ENCODE data around the gene PRSS35.
"Not testable (repeated sequence)": the region's sequence is repeated elsewhere in the genome, so short reads cannot be mapped to it uniquely, and the experiment has no call there.

Gene PRSS35

GRCh38 chr6:83514466-83514865, 2.1 kb downstream of the PRSS35 start:
- Histone ChIP-seq H3K4me3 (ENCODE audit: low read depth in 1 of 2, low read length in 2 of 2) (no peak overlapping the region), H3K4me1 (ENCODE audit: control insufficient read depth in 1 of 2, insufficient read depth in 2 of 2, low read length in 2 of 2) (peaks cover 6 to 15% of the 10 kb centered on the region in 2 donors), H3K9ac (ENCODE audit: low read depth in 1 of 2, low read length in 2 of 2) (no peak overlapping the region), H3K27me3 (ENCODE audit: control insufficient read depth in 1 of 2, insufficient read depth in 2 of 2, low read length in 2 of 2) (peaks cover 0 to 6% of the 10 kb centered on the region in 2 donors), H3K9me3 (ENCODE audit: control insufficient read depth in 1 of 2, low read length in 2 of 2) (no peaks in the 10 kb centered on the region), H3K27ac (ENCODE audit: low read depth, low read length) (no peak overlapping the region), H3K36me3 (ENCODE audit: control insufficient read depth in 1 of 2, insufficient read depth in 2 of 2, low read length in 2 of 2) (no peaks in the 10 kb centered on the region)

- H3K4me1 ChIP-seq (ENCODE audit: control insufficient read depth in 1 of 2, insufficient read depth in 2 of 2, low read length in 2 of 2), result peaks cover 6 to 15% of the 10 kb centered on the region in 2 donors
- H3K9me3 ChIP-seq (ENCODE audit: control insufficient read depth in 1 of 2, low read length in 2 of 2), result no peaks in the 10 kb centered on the region
- peaks cover 0 to 6% of the 10 kb centered on the region in 2 donors for H3K27me3 ChIP-seq (ENCODE audit: control insufficient read depth in 1 of 2, insufficient read depth in 2 of 2, low read length in 2 of 2)
- H3K27ac ChIP-seq (ENCODE audit: low read depth, low read length), result no peak overlapping the region
- no peak overlapping the region for H3K4me3 ChIP-seq (ENCODE audit: low read depth in 1 of 2, low read length in 2 of 2)
- no peak overlapping the region for H3K9ac ChIP-seq (ENCODE audit: low read depth in 1 of 2, low read length in 2 of 2)
- no peaks in the 10 kb centered on the region for H3K36me3 ChIP-seq (ENCODE audit: control insufficient read depth in 1 of 2, insufficient read depth in 2 of 2, low read length in 2 of 2)
Observed at GRCh38 chr6:83514866-83515466, 2.6 kb downstream of the PRSS35 start.

GRCh38 chr6:83517500-83517899, 5.2 kb downstream of the PRSS35 start:
- H3K27me3 ChIP-seq (ENCODE audit: control insufficient read depth in 1 of 2, insufficient read depth in 2 of 2, low read length in 2 of 2), result peaks cover 0 to 6% of the 10 kb centered on the region in 2 donors
- H3K4me3 ChIP-seq (ENCODE audit: low read depth in 1 of 2, low read length in 2 of 2), result no peak overlapping the region
- no peaks in the 10 kb centered on the region for H3K9me3 ChIP-seq (ENCODE audit: control insufficient read depth in 1 of 2, low read length in 2 of 2)
- no peak overlapping the region for H3K9ac ChIP-seq (ENCODE audit: low read depth in 1 of 2, low read length in 2 of 2)
- peaks cover 0 to 4% of the 10 kb centered on the region in 2 donors for H3K4me1 ChIP-seq (ENCODE audit: control insufficient read depth in 1 of 2, insufficient read depth in 2 of 2, low read length in 2 of 2)
- no peak overlapping the region for H3K27ac ChIP-seq (ENCODE audit: low read depth, low read length)
- H3K36me3 ChIP-seq (ENCODE audit: control insufficient read depth in 1 of 2, insufficient read depth in 2 of 2, low read length in 2 of 2), result no peaks in the 10 kb centered on the region

- Histone ChIP-seq H3K4me1 (ENCODE audit: control insufficient read depth in 1 of 2, insufficient read depth in 2 of 2, low read length in 2 of 2) (no peaks in the 10 kb centered on the region), H3K36me3 (ENCODE audit: control insufficient read depth in 1 of 2, insufficient read depth in 2 of 2, low read length in 2 of 2) (no peaks in the 10 kb centered on the region), H3K27ac (ENCODE audit: low read depth, low read length) (no peak overlapping the region), H3K9me3 (ENCODE audit: control insufficient read depth in 1 of 2, low read length in 2 of 2) (no peaks in the 10 kb centered on the region), H3K27me3 (ENCODE audit: control insufficient read depth in 1 of 2, insufficient read depth in 2 of 2, low read length in 2 of 2) (peaks cover 0 to 2% of the 10 kb centered on the region in 2 donors), H3K4me3 (ENCODE audit: low read depth in 1 of 2, low read length in 2 of 2) (no peak overlapping the region), H3K9ac (ENCODE audit: low read depth in 1 of 2, low read length in 2 of 2) (no peak overlapping the region)
Observed at GRCh38 chr6:83518816-83519480, 6.6 kb downstream of the PRSS35 start.

- Histone ChIP-seq H3K4me1 (ENCODE audit: control insufficient read depth in 1 of 2, insufficient read depth in 2 of 2, low read length in 2 of 2) (no peaks in the 10 kb centered on the region), H3K27me3 (ENCODE audit: control insufficient read depth in 1 of 2, insufficient read depth in 2 of 2, low read length in 2 of 2) (no peaks in the 10 kb centered on the region), H3K27ac (ENCODE audit: low read depth, low read length) (no peak overlapping the region)
Observed at GRCh38 chr6:83536034-83536646, 23.8 kb downstream of the PRSS35 start.

GRCh38 chr6:83536647-83537589, 24.6 kb downstream of the PRSS35 start:
- Histone ChIP-seq H3K27ac (ENCODE audit: low read depth, low read length) (no peak overlapping the region), H3K36me3 (ENCODE audit: control insufficient read depth in 1 of 2, insufficient read depth in 2 of 2, low read length in 2 of 2) (no peaks in the 10 kb centered on the region), H3K27me3 (ENCODE audit: control insufficient read depth in 1 of 2, insufficient read depth in 2 of 2, low read length in 2 of 2) (no peaks in the 10 kb centered on the region), H3K9me3 (ENCODE audit: control insufficient read depth in 1 of 2, low read length in 2 of 2) (no peaks in the 10 kb centered on the region), H3K9ac (ENCODE audit: low read depth in 1 of 2, low read length in 2 of 2) (no peak overlapping the region), H3K4me3 (ENCODE audit: low read depth in 1 of 2, low read length in 2 of 2) (no peak overlapping the region), H3K4me1 (ENCODE audit: control insufficient read depth in 1 of 2, insufficient read depth in 2 of 2, low read length in 2 of 2) (no peaks in the 10 kb centered on the region)

More at GRCh38 chr6:83536034-83536646, 23.8 kb downstream of the PRSS35 start:
- no peaks in the 10 kb centered on the region for H3K9me3 ChIP-seq (ENCODE audit: control insufficient read depth in 1 of 2, low read length in 2 of 2)
- H3K4me3 ChIP-seq (ENCODE audit: low read depth in 1 of 2, low read length in 2 of 2), result no peak overlapping the region
- no peak overlapping the region for H3K9ac ChIP-seq (ENCODE audit: low read depth in 1 of 2, low read length in 2 of 2)
- H3K36me3 ChIP-seq (ENCODE audit: control insufficient read depth in 1 of 2, insufficient read depth in 2 of 2, low read length in 2 of 2), result no peaks in the 10 kb centered on the region

GRCh38 chr6:83539678-83540077, 27.3 kb downstream of the PRSS35 start:
- no peaks in the 10 kb centered on the region for H3K36me3 ChIP-seq (ENCODE audit: control insufficient read depth in 1 of 2, insufficient read depth in 2 of 2, low read length in 2 of 2)
- H3K27ac ChIP-seq (ENCODE audit: low read depth, low read length), result no peak overlapping the region
- H3K9me3 ChIP-seq (ENCODE audit: control insufficient read depth in 1 of 2, low read length in 2 of 2), result no peaks in the 10 kb centered on the region
- no peaks in the 10 kb centered on the region for H3K27me3 ChIP-seq (ENCODE audit: control insufficient read depth in 1 of 2, insufficient read depth in 2 of 2, low read length in 2 of 2)
- no peak overlapping the region for H3K9ac ChIP-seq (ENCODE audit: low read depth in 1 of 2, low read length in 2 of 2)
- H3K4me3 ChIP-seq (ENCODE audit: low read depth in 1 of 2, low read length in 2 of 2), result no peak overlapping the region
- no peaks in the 10 kb centered on the region for H3K4me1 ChIP-seq (ENCODE audit: control insufficient read depth in 1 of 2, insufficient read depth in 2 of 2, low read length in 2 of 2)

GRCh38 chr6:83546636-83547035, 34.3 kb downstream of the PRSS35 start:
- Histone ChIP-seq H3K36me3 (ENCODE audit: control insufficient read depth in 1 of 2, insufficient read depth in 2 of 2, low read length in 2 of 2) (no peaks in the 10 kb centered on the region), H3K4me3 (ENCODE audit: low read depth in 1 of 2, low read length in 2 of 2) (no peak overlapping the region), H3K4me1 (ENCODE audit: control insufficient read depth in 1 of 2, insufficient read depth in 2 of 2, low read length in 2 of 2) (no peaks in the 10 kb centered on the region), H3K27ac (ENCODE audit: low read depth, low read length) (no peak overlapping the region), H3K9ac (ENCODE audit: low read depth in 1 of 2, low read length in 2 of 2) (no peak overlapping the region), H3K9me3 (ENCODE audit: control insufficient read depth in 1 of 2, low read length in 2 of 2) (no peaks in the 10 kb centered on the region), H3K27me3 (ENCODE audit: control insufficient read depth in 1 of 2, insufficient read depth in 2 of 2, low read length in 2 of 2) (peaks cover 0 to 4% of the 10 kb centered on the region in 2 donors)

GRCh38 chr6:83550482-83550881, 38.1 kb downstream of the PRSS35 start:
- H3K4me1 ChIP-seq (ENCODE audit: control insufficient read depth in 1 of 2, insufficient read depth in 2 of 2, low read length in 2 of 2); H3K27ac ChIP-seq (ENCODE audit: low read depth, low read length); H3K9me3 ChIP-seq (ENCODE audit: control insufficient read depth in 1 of 2, low read length in 2 of 2); H3K36me3 ChIP-seq (ENCODE audit: control insufficient read depth in 1 of 2, insufficient read depth in 2 of 2, low read length in 2 of 2); H3K27me3 ChIP-seq (ENCODE audit: control insufficient read depth in 1 of 2, insufficient read depth in 2 of 2, low read length in 2 of 2); H3K9ac ChIP-seq (ENCODE audit: low read depth in 1 of 2, low read length in 2 of 2); H3K4me3 ChIP-seq (ENCODE audit: low read depth in 1 of 2, low read length in 2 of 2): not testable (repeated sequence)

GRCh38 chr6:83551748-83552147, 39.4 kb downstream of the PRSS35 start:
- not testable (repeated sequence) for H3K27me3 ChIP-seq (ENCODE audit: control insufficient read depth in 1 of 2, insufficient read depth in 2 of 2, low read length in 2 of 2); H3K4me3 ChIP-seq (ENCODE audit: low read depth in 1 of 2, low read length in 2 of 2)

More at GRCh38 chr6:83551748-83552147, 39.4 kb downstream of the PRSS35 start:
- H3K27ac ChIP-seq (ENCODE audit: low read depth, low read length); H3K4me1 ChIP-seq (ENCODE audit: control insufficient read depth in 1 of 2, insufficient read depth in 2 of 2, low read length in 2 of 2); H3K9ac ChIP-seq (ENCODE audit: low read depth in 1 of 2, low read length in 2 of 2); H3K9me3 ChIP-seq (ENCODE audit: control insufficient read depth in 1 of 2, low read length in 2 of 2); H3K36me3 ChIP-seq (ENCODE audit: control insufficient read depth in 1 of 2, insufficient read depth in 2 of 2, low read length in 2 of 2): not testable (repeated sequence)

All from duodenal mucosa (tissue), 2 donors.